ENCODE data around the gene MPI. TPM values are rescaled to one million over a fixed set of nuclear protein-coding genes. Genes with fewer than 3 reads are reported as not detected.

MPI gene
- total and polyA plus RNA-seq, 2 of the 8 experiments (the other 6 are each of a cell fraction or from before 2014, with no cell fraction given) = 31.0 to 74.8 TPM

DNA sequence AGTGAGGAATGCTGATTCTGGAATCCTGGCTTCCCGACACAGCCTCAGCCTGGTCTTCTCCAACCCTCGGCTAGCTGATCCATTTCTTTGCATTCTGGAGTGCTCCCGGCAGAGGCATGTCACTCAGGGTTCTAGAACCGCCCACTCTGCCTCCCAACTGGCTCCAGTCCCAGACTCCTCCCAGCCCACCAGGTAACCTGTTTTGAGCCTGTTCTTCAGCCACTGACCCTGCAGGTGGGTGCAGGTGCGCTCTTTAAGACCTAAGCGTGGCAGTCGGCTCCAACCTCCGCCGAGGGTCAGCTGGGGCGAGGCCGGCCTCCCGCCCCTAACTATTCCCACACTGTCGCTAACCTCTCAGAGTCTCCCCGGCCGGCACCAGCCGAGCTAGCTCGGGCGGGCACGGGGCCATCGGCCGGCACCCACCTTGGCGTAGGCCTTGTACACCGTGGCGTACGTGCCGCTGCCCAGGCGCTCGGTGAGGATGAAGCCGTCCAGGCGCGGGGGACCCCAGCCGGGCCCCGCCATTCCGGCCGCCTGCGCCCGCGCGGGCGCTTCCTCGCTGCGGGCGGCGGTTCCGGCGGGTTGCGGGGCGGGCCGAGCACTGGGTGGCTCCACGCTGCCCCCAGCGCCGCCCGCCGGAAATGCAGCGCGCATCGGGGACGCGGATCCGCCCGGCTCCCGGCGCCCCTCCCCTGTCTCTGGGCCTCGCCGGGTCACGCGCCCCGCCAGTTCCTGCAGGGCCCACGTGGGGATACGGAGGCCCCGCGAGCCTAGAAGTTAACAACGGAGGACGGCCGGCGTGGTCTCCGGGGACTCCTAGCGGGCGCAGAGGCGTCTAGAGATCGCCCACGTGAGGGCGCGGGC, 47.0 kb upstream of the MPI start, which contains the start of gene ULK3 (continued):
- TF ChIP-seq, protein P1, sequence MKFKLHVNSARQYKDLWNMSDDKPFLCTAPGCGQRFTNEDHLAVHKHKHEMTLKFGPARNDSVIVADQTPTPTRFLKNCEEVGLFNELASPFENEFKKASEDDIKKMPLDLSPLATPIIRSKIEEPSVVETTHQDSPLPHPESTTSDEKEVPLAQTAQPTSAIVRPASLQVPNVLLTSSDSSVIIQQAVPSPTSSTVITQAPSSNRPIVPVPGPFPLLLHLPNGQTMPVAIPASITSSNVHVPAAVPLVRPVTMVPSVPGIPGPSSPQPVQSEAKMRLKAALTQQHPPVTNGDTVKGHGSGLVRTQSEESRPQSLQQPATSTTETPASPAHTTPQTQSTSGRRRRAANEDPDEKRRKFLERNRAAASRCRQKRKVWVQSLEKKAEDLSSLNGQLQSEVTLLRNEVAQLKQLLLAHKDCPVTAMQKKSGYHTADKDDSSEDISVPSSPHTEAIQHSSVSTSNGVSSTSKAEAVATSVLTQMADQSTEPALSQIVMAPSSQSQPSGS (IDR thresholded peaks at IDR 0.05; ENCODE audit: low read length) = no peak
- no peak for TF ChIP-seq CHD2 (IDR thresholded peaks at IDR 0.05; ENCODE audit: low read length)
- TF ChIP-seq TEAD4 (IDR thresholded peaks at IDR 0.05; ENCODE audit: low read depth, low read length) = no peak
- no peak for TF ChIP-seq CHD1 (IDR thresholded peaks at IDR 0.05; ENCODE audit: low read depth, low read length)
- no peak for TF ChIP-seq SIX5 (IDR thresholded peaks at IDR 0.05; ENCODE audit: low read depth, low read length)
- TF ChIP-seq BRCA1 (IDR thresholded peaks at IDR 0.05; ENCODE audit: low read depth, low read length) = no peak
- TF ChIP-seq BCL11A (IDR thresholded peaks at IDR 0.05; ENCODE audit: low read depth in 2 of 2, low read length in 2 of 2) = no peak
- TF ChIP-seq, protein P2, sequence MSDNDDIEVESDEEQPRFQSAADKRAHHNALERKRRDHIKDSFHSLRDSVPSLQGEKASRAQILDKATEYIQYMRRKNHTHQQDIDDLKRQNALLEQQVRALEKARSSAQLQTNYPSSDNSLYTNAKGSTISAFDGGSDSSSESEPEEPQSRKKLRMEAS (IDR thresholded peaks at IDR 0.05) = peak; percentile 90
- no peak for TF ChIP-seq SP2 (IDR thresholded peaks at IDR 0.05; ENCODE audit: low read length)
- TF ChIP-seq KDM1A (IDR thresholded peaks at IDR 0.05; ENCODE audit: borderline replicate concordance, low read length) = no peak
- no peak for TF ChIP-seq HDAC6 (IDR thresholded peaks at IDR 0.05; ENCODE audit: low read depth, low read length)
- TF ChIP-seq, protein P3, sequence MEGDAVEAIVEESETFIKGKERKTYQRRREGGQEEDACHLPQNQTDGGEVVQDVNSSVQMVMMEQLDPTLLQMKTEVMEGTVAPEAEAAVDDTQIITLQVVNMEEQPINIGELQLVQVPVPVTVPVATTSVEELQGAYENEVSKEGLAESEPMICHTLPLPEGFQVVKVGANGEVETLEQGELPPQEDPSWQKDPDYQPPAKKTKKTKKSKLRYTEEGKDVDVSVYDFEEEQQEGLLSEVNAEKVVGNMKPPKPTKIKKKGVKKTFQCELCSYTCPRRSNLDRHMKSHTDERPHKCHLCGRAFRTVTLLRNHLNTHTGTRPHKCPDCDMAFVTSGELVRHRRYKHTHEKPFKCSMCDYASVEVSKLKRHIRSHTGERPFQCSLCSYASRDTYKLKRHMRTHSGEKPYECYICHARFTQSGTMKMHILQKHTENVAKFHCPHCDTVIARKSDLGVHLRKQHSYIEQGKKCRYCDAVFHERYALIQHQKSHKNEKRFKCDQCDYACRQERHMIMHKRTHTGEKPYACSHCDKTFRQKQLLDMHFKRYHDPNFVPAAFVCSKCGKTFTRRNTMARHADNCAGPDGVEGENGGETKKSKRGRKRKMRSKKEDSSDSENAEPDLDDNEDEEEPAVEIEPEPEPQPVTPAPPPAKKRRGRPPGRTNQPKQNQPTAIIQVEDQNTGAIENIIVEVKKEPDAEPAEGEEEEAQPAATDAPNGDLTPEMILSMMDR (IDR thresholded peaks at IDR 0.05; ENCODE audit: control extremely low read depth in 1 of 3, insufficient read depth in 1 of 3, low read depth in 1 of 3, low read length in 3 of 3) = peak; percentile 60 to 68 (median 62)
- TF ChIP-seq, protein P4, sequence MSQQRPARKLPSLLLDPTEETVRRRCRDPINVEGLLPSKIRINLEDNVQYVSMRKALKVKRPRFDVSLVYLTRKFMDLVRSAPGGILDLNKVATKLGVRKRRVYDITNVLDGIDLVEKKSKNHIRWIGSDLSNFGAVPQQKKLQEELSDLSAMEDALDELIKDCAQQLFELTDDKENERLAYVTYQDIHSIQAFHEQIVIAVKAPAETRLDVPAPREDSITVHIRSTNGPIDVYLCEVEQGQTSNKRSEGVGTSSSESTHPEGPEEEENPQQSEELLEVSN (IDR thresholded peaks at IDR 0.05) = peak; percentile 64; the same call in 1 of the 2 replicates
- TF ChIP-seq SP1 (IDR thresholded peaks at IDR 0.05; ENCODE audit: low read depth, low read length) = peak; percentile 42; the same call in 1 of the 2 replicates
- TF ChIP-seq CEBPB (IDR thresholded peaks at IDR 0.05; ENCODE audit: low read depth, low read length) = no peak
- TF ChIP-seq POU5F1 (IDR thresholded peaks at IDR 0.05; ENCODE audit: low read depth, low read length) = no peak
- TF ChIP-seq TCF12 (IDR thresholded peaks at IDR 0.05; ENCODE audit: low read depth, low read length) = 0 out of 2 replicates have a peak, but pooled peaks have one; percentile 70
- no peak for TF ChIP-seq ZNF274 (IDR thresholded peaks at IDR 0.05; ENCODE audit: borderline replicate concordance, extremely low read depth, low read length)
- TF ChIP-seq SUZ12 (IDR thresholded peaks at IDR 0.05; ENCODE audit: low read length) = no peak
- TF ChIP-seq CREB1 (IDR thresholded peaks at IDR 0.05) = peak; percentile 51; the same call in 1 of the 2 replicates
